ENCODE data around the gene TNIK.
"Not testable (repeated sequence)": the region's sequence is repeated elsewhere in the genome, so short reads cannot be mapped to it uniquely, and the experiment has no call there.

Gene TNIK

GRCh38 chr3:171309906-171310359, 150.3 kb downstream of the TNIK start:
- no peak for DNase-seq (ENCODE audit: low read depth in 3 of 3)

- no peak for DNase-seq (ENCODE audit: low read depth in 3 of 3)
Measured at GRCh38 chr3:171307988-171308387, 152.2 kb downstream of the TNIK start.

- no peak for DNase-seq (ENCODE audit: low read depth in 3 of 3)
Measured at GRCh38 chr3:171307046-171307585, 153.1 kb downstream of the TNIK start.

GRCh38 chr3:171306631-171307030, 153.6 kb downstream of the TNIK start:
- DNase-seq (ENCODE audit: low read depth in 3 of 3): no peak

- not testable (repeated sequence) for DNase-seq (ENCODE audit: low read depth in 3 of 3)
Measured at GRCh38 chr3:171305823-171306222, 154.4 kb downstream of the TNIK start.

GRCh38 chr3:171304498-171304897, 155.7 kb downstream of the TNIK start:
- DNase-seq (ENCODE audit: low read depth in 3 of 3): not testable (repeated sequence)

- DNase-seq (ENCODE audit: low read depth in 3 of 3): not testable (repeated sequence)
Measured at GRCh38 chr3:171304017-171304416, 156.2 kb downstream of the TNIK start.

- no peak for DNase-seq (ENCODE audit: low read depth in 3 of 3)
Measured at GRCh38 chr3:171301998-171302397, 158.2 kb downstream of the TNIK start.

- DNase-seq (ENCODE audit: low read depth in 3 of 3): no peak
Measured at GRCh38 chr3:171301002-171301401, 159.2 kb downstream of the TNIK start.

GRCh38 chr3:171297951-171298350, 162.3 kb downstream of the TNIK start:
- no peak for DNase-seq (ENCODE audit: low read depth in 3 of 3)

GRCh38 chr3:171297207-171297606, 163.0 kb downstream of the TNIK start:
- DNase-seq (ENCODE audit: low read depth in 3 of 3): no peak

- no peak for DNase-seq (ENCODE audit: low read depth in 3 of 3)
Measured at GRCh38 chr3:171295484-171296373, 164.5 kb downstream of the TNIK start.

- DNase-seq (ENCODE audit: low read depth in 3 of 3): no peak
Measured at GRCh38 chr3:171293142-171293782, 166.9 kb downstream of the TNIK start.

GRCh38 chr3:171290680-171291079, 169.5 kb downstream of the TNIK start:
- no peak for DNase-seq (ENCODE audit: low read depth in 3 of 3)

- no peak for DNase-seq (ENCODE audit: low read depth in 3 of 3)
Measured at GRCh38 chr3:171289291-171289690, 170.9 kb downstream of the TNIK start.

- DNase-seq (ENCODE audit: low read depth in 3 of 3): not testable (repeated sequence)
Measured at GRCh38 chr3:171287761-171288160, 172.4 kb downstream of the TNIK start.

- DNase-seq (ENCODE audit: low read depth in 3 of 3): no peak
Measured at GRCh38 chr3:171286580-171287249, 173.5 kb downstream of the TNIK start.

GRCh38 chr3:171285287-171285686, 174.9 kb downstream of the TNIK start:
- DNase-seq (ENCODE audit: low read depth in 3 of 3): no peak

GRCh38 chr3:171284308-171285075, 175.7 kb downstream of the TNIK start:
- DNase-seq (ENCODE audit: low read depth in 3 of 3): no peak

- no peak for DNase-seq (ENCODE audit: low read depth in 3 of 3)
Measured at GRCh38 chr3:171283848-171284222, 176.4 kb downstream of the TNIK start.

GRCh38 chr3:171283183-171283847, 176.9 kb downstream of the TNIK start:
- DNase-seq (ENCODE audit: low read depth in 3 of 3): no peak

Data from stimulated activated CD4-positive, alpha-beta T cell treated with anti-CD3 and anti-CD28 coated beads, TNF-alpha, amount 100 ng/mL, for 48 hours (primary cell).